Activated CD4-positive, CD25-positive, alpha-beta regulatory T cell (primary cell): ENCODE measurements around the gene C2CD4C.
"Not testable (repeated sequence)": the region's sequence is repeated elsewhere in the genome, so short reads cannot be mapped to it uniquely, and the experiment has no call there.

Experiments
- DNase-seq, 4 experiments: peaks; one replicate each; lab custom pipeline; 2025; lab: John Stamatoyannopoulos, UW

C2CD4C gene, protein sequence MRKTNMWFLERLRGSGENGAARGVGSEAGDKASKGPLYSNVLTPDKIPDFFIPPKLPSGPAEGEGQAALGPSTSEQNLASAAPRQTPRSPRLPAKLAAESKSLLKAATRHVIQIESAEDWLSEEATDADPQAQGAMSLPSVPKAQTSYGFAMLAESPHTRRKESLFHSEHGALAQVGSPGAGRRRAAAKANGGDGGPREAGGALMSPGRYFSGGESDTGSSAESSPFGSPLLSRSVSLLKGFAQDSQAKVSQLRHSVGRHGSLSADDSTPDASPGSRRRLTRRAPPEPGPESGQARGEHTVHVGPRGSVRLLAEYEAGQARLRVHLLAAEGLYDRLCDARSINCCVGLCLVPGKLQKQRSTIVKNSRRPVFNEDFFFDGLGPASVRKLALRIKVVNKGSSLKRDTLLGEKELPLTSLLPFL

DNA sequence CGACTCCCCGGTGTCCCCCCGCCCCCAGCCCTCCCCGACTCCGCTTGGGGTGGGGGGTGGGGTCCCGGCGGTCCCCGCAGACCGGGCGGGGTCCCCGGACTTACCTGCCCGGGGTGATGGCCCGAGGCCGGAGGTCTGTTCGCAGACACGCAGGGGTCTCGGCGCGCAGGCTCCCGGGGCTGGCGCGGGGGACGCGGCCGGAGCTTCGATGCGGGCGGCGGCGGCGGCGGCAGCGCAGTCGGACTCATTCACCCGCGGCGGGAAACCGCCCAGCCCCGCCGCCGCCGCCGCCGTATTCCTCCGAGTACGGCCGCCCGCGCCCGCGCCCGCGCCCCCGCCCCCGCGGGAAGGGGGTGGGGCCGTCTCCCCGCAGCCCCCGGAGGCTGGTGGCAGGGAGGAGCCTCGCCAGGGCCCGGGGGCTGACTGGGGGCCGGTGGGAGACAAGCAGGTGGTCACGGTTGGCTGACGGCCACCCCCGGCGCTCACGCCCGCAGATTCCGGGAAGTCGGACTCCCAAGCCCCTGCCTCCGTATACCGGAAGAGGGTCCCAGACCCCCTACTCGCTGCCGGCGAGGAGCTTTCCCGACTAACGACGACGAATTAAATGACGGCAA, at the start of gene C2CD4C:
Gene C2CD4C (minus strand): TSS at position 246 of the 614 bp plus-strand sequence. CDS start 786 bp downstream, outside the sequence.
- no peak for DNase-seq

DNA sequence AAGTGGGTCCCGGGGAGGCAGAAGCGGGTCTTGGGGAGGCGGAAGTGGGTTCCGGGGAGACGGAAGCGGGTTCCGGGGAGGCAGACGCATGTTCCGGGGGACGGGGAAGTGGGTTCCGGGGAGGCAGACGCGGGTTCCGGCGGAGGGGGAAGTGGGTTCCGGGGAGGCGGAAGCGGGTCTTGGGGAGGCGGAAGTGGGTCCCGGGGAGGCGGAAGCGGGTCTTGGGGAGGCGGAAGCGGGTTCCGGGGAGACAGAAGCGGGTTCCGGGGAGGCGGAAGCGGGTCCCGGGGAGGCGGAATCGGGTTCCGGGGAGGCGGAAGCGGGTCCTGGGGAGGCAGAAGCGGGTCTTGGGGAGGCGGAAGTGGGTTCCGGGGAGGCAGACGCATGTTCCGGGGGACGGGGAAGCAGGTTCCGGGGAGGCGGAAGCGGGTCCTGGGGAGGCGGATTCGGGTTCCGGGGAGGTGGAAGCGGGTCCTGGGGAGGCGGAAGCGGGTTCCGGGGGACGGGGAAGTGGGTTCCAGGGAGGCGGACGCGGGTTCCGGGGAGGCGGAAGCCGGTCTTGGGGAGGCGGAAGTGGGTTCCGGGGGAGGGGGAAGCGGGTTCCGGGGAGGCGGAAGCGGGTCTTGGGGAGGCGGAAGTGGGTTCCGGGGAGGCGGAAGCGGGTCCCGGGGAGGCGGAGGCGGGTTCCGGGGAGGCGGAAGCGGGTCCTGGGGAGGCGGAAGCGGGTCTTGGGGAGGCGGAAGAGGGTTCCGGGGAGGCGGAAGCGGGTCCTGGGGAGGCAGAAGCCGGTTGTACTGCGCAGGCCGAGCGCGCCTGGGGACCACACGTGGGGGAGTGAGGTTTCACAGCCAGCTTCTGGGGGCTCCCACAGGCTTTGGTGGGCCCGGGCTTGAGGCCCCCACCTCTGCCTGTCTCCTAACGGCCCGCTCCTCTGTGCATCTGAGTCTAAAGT, 49.4 kb upstream of the C2CD4C start:
- DNase-seq: no peak

DNA sequence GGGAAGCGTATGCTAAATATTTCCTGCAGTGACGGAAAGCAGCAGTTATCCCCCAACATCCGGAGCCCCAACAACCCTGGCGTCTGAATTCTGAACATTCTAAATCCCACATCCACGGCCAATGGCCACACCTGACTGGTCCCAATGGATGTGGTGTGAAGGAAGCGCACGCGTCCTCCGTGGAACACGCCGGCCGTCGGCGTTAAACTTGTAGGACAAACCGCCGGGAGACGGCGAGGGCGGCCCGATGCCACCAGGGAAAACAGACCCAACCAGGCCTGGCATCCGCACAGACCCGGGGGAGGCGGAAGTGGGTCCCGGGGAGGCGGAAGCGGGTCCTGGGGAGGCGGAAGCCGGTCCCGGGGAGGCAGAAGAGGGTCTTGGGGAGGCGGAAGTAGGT, 48.7 kb upstream of the C2CD4C start:
- DNase-seq: no peak

GRCh38 chr19:456547-457110, 47.7 kb upstream of the C2CD4C start:
- DNase-seq: no peak

DNA sequence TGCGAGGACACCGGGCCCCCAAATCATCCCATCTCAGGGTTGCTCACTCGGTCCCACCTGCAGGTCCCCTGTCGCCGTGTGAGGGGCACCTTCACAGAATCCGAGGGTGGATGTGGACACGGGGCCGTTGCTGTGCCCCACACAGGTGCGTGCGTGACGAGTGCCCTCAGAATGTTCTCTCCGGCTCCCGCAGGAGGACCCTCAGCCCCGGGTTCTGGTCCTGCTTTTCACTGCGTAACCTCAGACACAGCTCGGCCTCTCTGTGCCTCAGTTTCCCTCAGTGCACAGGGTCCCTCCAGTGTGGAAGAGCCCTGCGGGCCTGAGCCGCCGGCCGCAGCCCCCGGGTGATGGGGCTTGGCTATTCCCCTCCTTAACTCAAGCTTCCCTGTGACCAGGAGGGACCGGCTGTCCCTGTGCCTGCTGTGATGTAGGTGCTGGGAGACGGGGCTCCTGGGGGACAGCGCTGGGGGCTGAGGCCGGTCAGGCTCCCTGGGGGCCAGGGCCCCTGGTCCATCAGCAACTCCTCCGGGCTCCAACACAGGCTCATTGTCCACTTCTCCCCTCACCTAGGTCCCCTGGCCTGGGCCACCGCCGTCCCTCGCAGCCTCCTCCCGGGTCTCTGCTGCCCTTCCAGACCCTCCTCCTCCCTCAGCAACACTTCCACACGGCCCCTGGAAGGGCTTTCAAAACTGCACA, 47.1 kb upstream of the C2CD4C start:
- DNase-seq: no peak

- DNase-seq: no peak
Observed at GRCh38 chr19:455031-455705, 46.2 kb upstream of the C2CD4C start.

DNA sequence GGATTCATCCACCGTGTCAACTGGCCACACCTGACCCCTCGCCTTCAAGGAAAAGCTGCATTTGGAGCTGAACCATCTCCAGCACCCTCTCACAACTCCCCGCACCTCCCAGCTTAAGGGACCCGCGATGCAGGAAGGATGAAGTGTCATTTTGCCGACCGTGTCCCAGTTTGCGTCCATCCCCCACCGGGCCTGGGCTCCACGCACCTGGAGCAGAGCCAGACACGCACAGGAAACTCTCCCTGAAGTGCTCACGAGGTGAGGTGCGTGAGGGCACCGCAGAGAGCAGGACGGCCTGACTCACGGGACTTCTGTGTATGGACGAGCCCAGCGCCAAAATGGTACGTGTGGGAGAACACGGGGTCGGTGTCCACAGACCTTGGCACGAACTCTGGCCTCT, 44.7 kb upstream of the C2CD4C start:
- no peak for DNase-seq

DNA sequence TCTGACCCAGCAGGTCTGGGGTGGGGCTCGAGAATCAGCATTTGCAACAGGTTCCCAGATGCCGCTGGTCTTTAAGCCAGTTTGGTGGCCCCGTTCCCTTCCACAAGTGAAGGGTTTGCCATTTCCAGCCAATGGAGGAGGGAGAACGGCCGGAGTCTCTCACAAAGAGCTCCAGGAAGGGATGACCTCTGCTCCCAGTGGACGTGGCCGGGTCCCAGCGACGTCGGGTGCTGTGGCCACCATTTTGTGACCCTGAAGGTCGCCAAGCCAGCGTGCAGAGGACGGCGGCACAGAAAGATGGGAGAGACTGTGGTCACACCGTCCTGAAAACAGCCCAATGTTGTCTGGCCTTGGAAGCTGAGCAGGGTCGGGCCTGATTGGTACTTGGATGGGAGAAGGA, 43.9 kb upstream of the C2CD4C start:
- no peak for DNase-seq

DNA sequence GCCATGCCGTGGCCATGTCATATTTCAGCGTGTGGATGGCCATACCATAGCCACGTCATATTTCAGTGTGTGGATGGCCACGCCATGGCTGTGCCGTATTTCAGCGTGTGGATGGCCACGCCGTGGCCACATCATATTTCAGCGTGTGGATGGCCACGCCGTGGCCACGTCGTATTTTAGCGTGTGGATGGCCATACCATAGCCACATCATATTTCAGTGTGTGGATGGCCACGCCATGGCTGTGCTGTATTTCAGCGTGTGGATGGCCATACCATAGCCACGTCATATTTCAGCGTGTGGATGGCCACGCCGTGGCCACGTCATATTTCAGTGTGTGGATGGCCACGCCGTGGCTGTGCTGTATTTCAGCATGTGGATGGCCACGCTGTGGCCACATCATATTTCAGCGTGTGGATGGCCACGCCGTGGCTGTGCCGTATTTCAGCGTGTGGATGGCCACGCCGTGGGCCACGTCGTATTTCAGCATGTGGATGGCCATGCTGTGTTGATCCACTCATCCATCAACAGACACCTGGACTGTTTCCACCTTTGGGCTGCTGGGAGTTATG, 42.0 kb upstream of the C2CD4C start:
- DNase-seq: not testable (repeated sequence)

- no peak for DNase-seq
Observed at GRCh38 chr19:449916-450315, 41.0 kb upstream of the C2CD4C start.

GRCh38 chr19:447816-448560, 39.0 kb upstream of the C2CD4C start:
- DNase-seq: no peak

DNA sequence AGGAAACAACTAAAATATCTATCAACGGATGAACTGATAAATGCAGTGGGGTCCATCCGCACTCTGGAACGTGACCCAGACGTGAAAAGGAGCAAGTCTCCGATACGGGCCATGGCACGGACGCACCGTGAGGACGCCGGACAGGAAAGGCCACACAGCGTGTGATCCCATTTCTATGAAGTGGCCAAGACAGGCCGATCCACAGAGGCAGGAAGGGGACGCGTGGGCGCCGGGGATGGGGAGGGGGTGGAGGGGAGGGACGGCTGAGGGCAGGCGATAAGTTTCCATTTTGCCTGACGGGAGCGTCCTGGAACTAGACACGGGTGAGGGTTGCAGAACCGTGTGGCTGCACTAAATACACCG, 38.1 kb upstream of the C2CD4C start:
- no peak for DNase-seq

DNA sequence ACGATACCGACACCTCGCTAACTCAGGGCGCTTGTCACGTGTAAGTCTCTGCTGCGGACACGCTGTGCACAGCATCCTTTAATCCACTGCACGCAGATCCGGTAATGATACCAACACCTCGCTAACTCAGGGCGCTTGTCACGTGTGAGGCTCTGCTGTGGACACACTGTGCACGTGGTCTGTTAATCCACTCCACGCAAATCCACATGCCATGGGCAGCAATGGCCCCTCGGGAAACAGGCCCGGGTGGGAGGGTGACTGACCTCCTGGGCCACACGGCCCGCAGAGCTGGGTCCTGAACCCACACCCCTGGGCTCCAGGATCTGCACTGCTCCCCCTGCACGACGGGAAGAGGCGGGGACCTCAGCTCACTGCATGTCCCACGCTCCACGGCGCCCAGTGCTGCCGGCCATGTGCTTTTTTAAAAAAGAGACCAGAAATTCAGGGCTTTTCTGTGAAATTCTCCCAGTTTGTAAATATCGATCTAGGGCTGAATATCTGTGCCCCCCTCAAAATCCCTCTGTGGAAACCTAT, 35.8 kb upstream of the C2CD4C start:
- DNase-seq: no peak

DNA sequence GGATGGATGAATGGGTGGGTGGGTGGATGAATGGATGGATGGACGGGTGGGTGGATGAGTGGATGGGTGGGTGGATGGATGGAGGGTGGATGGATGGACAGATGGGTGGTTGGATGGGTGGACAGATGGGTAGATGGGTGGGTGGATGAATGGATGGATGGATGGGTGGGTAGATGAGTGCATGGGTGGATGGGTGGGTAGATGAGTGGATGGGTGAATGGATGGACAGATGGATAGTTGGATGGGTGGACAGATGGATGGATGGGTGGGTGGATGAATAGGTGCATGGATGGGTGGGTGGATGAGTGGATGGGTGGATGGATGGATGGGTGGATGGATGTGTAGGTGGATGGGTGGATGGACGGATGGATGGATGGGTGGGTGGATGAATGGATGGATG, 34.1 kb upstream of the C2CD4C start:
- DNase-seq: no peak

DNA sequence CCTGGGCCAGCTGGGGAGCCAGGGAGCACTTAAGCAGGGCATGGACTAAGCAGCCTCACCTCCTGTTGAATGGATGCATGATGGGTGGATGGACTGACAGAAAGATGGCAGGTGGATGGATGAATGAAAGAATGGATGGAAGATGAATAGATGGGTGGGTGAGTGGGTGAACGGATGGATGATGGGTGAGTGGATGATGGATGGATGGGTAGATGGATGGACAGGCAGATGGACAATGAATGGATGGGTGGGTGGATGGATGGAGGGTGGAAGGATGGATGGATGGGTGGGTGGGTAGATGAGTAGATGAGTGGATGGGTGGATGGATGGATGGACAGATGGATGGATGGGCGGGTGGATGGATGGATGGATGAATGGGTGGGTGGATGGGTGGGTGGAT, 33.1 kb upstream of the C2CD4C start:
- no peak for DNase-seq

GRCh38 chr19:441213-441836, 32.4 kb upstream of the C2CD4C start:
- no peak for DNase-seq

GRCh38 chr19:440391-441212, 31.7 kb upstream of the C2CD4C start:
- no peak for DNase-seq

GRCh38 chr19:439167-439900, 30.4 kb upstream of the C2CD4C start:
- no peak for DNase-seq
